Measurements from ENCODE around the gene SYNGR1.
"Not testable (repeated sequence)": the region's sequence is repeated elsewhere in the genome, so short reads cannot be mapped to it uniquely, and the experiment has no call there.

The SYNGR1 gene

DNA sequence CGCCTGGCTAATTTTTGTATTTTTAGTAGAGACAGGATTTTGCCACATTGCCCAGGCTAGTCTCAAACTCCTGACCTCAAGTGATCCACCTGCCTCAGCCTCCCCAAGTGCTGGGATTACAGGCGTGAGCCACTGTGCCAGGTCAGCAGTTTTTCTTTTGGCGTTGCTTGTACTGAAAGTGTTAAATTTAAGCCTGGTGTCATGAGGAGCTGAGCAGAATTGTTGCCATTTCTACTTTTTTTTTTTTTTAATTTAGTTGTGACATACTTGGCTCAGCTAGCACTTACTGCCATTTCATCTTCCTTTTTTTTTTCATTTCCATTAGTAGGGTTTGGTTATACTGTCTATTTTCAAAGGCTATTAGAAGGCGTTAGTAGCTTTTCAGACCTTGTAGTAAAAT, 60.5 kb downstream of the SYNGR1 start:
- no peak for DNase-seq

GRCh38 chr22:39411828-39412365, 62.1 kb downstream of the SYNGR1 start:
- not testable (repeated sequence) for DNase-seq

DNA sequence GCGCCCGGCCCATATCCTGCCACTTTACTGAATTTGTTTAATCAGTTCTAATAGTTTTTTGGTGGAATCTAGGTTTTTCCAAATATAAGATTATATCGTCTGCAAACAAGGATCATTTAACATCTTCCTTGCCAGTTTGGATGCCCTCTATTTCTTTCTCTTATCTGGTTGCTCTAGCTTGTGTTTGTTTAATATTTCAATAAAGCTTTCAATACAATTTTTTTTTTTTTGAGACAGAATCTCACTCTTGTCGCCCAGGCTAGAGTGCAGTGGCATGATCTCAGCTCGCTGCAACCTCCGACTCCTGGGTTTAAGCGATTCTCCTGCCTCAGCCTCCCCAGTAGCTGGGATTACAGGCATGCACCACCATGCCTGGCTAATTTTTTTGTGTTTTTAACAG, 63.4 kb downstream of the SYNGR1 start:
- not testable (repeated sequence) for DNase-seq

DNA sequence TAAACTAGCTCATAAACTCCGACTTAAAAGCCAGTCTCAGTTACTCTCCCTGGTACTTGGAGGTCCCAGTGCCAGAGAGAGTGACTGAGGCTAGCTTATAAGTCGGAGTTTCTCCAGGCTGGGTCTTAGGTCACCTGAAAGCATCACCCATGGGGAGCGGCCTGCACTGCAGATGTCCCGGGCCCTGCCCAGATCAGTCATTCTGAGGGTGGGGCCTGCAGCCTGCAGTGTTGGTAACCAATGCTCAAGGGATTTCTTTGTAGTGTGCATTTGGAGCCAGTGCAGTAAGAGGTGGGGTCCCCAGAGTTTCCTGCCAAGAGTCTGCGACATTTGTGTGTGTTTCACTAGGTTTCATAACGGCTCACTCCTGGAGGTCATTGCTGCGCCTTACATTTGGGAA, 64.6 kb downstream of the SYNGR1 start:
- DNase-seq, result no peak

- DNase-seq, result no peak
These were observed 65.1 kb downstream of the SYNGR1 start for GRCh38 chr22:39414886-39415285.

DNA sequence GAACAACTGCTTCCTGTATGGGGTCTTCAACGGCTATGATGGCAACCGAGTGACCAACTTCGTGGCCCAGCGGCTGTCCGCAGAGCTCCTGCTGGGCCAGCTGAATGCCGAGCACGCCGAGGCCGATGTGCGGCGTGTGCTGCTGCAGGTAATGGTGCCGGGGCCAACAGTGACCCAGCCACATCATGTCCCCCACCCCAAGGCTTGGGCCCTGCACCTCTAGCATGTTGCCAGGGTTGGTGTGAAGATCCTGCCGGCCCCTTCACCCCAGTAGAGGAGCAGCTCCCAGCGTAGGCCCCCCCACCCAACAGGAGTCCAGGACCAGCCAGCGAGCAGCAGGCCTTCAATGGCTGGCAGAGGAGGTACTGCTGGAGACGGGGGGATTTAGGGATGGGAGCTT, 65.7 kb downstream of the SYNGR1 start:
- no peak for DNase-seq

- no peak for DNase-seq
These were observed 66.5 kb downstream of the SYNGR1 start for GRCh38 chr22:39416319-39416718.

GRCh38 chr22:39417641-39418040, 67.8 kb downstream of the SYNGR1 start:
- no peak for DNase-seq

DNA sequence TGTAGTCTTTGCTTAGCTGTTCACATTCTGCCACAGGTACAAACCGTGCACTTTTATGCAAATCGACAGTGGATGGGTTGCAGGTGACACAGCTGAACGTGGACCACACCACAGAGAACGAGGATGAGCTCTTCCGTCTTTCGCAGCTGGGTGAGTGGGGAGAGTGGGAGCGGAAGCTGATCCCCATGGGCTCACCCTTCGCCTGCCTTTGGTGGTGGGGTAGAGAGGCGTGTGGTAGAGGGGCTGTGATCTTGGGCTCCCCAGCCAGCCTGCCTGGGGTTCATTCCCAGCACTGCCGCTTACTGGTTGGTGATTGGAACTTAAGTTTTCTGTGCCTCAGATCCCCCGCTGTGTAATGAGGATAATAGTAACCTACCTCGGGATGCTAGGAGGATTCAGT, 68.9 kb downstream of the SYNGR1 start:
- DNase-seq, result no peak

- no peak for DNase-seq
These were observed 69.3 kb downstream of the SYNGR1 start for GRCh38 chr22:39419096-39419495.

DNA sequence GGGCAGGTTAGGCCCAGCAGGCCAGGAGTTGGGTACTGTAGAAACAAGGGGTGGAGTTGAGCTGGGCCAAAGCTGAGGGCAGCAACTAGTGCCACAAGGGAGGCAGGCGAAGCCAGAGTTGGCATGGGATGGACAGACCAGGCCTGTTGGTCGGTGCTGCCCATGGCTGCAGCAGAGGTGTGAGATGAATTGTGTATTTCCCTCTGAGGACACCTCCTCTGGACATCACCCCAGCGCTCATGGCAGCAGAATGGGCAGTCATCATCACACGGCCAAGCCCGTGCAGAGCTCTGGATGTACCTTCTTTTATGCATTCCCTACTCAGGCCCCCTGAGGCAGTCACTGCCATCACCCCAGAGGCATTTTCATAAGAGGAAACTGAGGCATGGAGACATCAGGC, 70.1 kb downstream of the SYNGR1 start:
- DNase-seq, result no peak

DNA sequence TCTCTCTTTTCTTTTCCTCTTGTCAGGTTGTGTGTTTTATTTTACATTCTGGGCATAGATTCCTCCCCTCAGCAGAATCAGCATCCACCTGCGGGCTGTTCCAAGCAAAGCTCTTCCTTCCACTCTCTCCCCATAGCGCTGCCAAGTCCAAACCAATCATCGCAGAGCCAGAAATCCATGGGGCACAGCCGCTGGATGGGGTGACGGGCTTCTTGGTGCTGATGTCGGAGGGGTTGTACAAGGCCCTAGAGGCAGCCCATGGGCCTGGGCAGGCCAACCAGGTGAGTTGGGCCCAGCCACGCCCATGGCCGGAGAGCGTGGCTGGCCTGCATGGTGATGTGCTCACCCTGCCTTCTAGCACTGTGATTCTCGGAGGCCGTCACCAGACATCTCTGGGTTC, 71.9 kb downstream of the SYNGR1 start:
- no peak for DNase-seq

GRCh38 chr22:39422101-39422500, 72.3 kb downstream of the SYNGR1 start:
- DNase-seq, result no peak

DNA sequence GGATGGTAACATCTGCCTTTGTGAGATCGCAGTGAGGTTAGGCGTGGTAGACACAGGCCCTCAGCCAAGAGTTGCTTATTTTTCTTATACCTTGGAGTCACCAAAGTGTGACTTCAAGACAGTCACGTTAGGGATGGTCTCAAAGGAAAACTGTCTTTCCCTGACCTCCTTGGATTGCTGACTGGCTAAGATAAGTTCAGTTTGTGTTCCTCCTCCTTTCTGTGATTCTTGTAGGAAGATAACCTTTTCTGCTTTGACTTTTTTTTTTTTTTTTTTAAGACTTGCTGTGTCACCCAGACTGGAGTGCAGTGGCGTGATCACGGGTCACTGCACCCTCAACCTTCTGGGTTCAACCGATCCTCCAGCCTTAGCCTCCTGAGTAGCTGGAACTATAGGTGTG, 72.9 kb downstream of the SYNGR1 start:
- no peak for DNase-seq

DNA sequence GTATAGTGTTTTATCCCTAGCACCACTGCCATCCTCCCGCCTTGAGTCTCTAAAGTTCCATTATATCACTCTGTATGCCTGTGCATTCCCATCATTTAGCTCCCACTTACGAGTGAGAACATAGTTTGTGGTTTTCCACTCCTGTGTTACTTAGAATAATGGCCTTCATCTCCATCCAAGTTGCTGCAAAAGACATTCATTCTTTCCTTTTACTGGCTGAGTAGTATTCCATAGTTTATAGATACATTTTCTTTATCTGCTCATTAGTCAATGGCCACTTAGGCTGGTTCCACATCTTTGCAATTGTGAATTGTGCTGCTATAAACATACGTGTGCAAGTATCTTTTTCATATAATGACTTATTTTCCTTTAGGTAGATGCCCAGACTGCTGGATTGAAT, 74.2 kb downstream of the SYNGR1 start:
- DNase-seq, result no peak

DNA sequence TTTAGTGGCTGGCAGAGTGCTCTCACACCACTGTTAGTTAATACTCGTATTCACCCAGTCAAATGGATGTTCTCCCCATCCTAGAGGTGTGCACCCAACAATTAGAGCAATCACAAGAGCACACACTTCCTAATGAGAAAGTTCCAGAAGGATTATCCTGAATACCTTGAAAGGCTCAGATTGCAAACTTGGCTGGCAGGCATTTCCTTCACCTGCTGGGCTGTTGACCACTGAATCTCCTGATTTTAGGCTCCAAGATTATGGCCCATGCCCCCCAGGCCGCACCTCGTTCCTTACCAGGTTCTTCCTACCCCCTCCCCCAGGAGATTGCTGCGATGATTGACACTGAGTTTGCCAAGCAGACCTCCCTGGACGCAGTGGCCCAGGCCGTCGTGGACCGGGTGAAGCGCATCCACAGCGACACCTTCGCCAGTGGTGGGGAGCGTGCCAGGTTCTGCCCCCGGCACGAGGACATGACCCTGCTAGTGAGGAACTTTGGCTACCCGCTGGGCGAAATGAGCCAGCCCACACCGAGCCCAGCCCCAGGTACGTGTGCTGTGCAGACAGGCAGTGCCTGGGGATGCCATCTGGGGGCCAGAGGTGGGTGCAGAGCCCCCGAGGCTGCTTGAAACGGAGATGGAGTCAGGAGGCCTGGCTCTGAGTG, 76.7 kb downstream of the SYNGR1 start:
- no peak for DNase-seq

GRCh38 chr22:39427751-39428596, 78.2 kb downstream of the SYNGR1 start:
- no peak for DNase-seq

- no peak for DNase-seq
These were observed 78.8 kb downstream of the SYNGR1 start for GRCh38 chr22:39428597-39429071.

- no peak for DNase-seq
These were observed 79.4 kb downstream of the SYNGR1 start for GRCh38 chr22:39429186-39429585.

DNA sequence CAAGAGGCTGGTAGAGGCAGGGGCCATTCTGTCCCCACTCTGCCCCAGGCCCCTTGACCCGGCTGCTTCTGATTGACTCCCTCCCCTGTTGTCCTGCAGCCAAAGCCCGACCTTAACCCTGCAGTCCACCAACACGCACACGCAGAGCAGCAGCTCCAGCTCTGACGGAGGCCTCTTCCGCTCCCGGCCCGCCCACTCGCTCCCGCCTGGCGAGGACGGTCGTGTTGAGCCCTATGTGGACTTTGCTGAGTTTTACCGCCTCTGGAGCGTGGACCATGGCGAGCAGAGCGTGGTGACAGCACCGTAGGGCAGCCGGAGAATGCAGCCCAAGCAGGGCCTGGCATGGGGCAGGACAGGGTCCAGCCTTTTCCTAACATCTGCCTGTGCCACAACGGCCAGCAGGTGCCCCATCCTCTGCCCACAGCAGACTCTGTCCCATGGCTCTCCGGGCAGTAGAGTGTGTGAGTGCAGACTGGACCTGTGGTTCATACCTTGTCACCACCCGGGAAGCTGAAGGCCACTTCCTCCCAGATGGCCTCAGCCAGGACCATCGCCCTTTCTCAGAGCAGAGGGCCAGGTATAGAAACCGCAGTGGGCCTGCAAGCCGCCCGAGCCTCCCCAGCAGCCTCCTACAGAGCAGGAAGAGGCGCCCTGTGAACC, 80.3 kb downstream of the SYNGR1 start:
- DNase-seq, result no peak

GRCh38 chr22:39430576-39431150, 80.9 kb downstream of the SYNGR1 start:
- DNase-seq, result no peak

- no peak for DNase-seq
These were observed 81.5 kb downstream of the SYNGR1 start for GRCh38 chr22:39431216-39431801.

- no peak for DNase-seq
These were observed 82.0 kb downstream of the SYNGR1 start for GRCh38 chr22:39431821-39432251.
